ENCODE data around the gene JAZF1.

GRCh38 chr7:27955596-27955995, 225.0 kb downstream of the JAZF1 start:
- no peak for TF ChIP-seq POLR2A (IDR thresholded peaks at IDR 0.05)
- no peak for TF ChIP-seq POLR2AphosphoS5 (IDR thresholded peaks at IDR 0.05)
- TF ChIP-seq EP300 (IDR thresholded peaks at IDR 0.05) = no peak
- TF ChIP-seq CTCF (IDR thresholded peaks at IDR 0.05) = no peak
